Ascending aorta (tissue), 2 donors: ENCODE measurements around the gene ABRACL. TPM values are rescaled to one million over a fixed set of nuclear protein-coding genes. Genes with fewer than 3 reads are reported as not detected.

Experiments
- DNase-seq, 2 donors: peaks; one replicate each; pipeline ENCODE4 v3.0.0-alpha.2; 2019; ENCODE audit warnings: low spot score in 2 of 2
- H3K27ac ChIP-seq, 2 donors: fragments of 200-600 bp; sonication (generic); one replicate each; pipeline ENCODE4 v1.5.1; 2016 to 2017; ENCODE audit warnings: mild to moderate bottlenecking in 1 of 2
- H3K27me3 ChIP-seq: fragments of 200-600 bp; sonication (generic); one replicate; pipeline ENCODE4 v1.5.1; 2017
- H3K36me3 ChIP-seq, 2 donors: fragments of 200-600 bp; sonication (generic); one replicate each; pipeline ENCODE4 v1.5.1; 2016
- H3K4me1 ChIP-seq, 2 donors: fragments of 200-600 bp; sonication (generic); one replicate each; pipeline ENCODE4 v1.5.1; 2016 to 2017; ENCODE audit warnings: mild to moderate bottlenecking in 1 of 2
- H3K4me3 ChIP-seq, 2 donors: fragments of 200-600 bp; sonication (generic); one replicate each; pipeline ENCODE4 v1.5.1; 2016 to 2017; ENCODE audit warnings: mild to moderate bottlenecking in 1 of 2
- H3K9me3 ChIP-seq, 2 donors: fragments of 200-600 bp; sonication (generic); one replicate each; pipeline ENCODE4 v1.5.1; 2016
- intact Hi-C: fragments of 100-400 bp; cut with DNase I; formaldehyde crosslinking; loops from one replicate; pipeline ENCODE4 v1.15.1; 2023
- total RNA-seq: library from RNA; depleted of rRNA; stranded (reverse); fragments of >200 nt; gene quantifications from one replicate; pipeline ENCODE4 v1.1.0, GENCODE V29; 2016
- TF ChIP-seq, protein P1 (sequence below), 3 experiments: fragments of 200-600 bp in 2 of 3; fragments of 450-650 bp in 1 of 3; sonication (generic) in 2 of 3; IDR thresholded peaks; one replicate each; pipeline ENCODE4 v1.5.1; 2016 to 2019; ENCODE audit warnings: antibody characterized with exemption in 3 of 3, mild to moderate bottlenecking in 1 of 3, moderate library complexity in 1 of 3

Gene ABRACL
- total RNA-seq, 1 donor from 2014 or later, result 27.6 TPM

DNA sequence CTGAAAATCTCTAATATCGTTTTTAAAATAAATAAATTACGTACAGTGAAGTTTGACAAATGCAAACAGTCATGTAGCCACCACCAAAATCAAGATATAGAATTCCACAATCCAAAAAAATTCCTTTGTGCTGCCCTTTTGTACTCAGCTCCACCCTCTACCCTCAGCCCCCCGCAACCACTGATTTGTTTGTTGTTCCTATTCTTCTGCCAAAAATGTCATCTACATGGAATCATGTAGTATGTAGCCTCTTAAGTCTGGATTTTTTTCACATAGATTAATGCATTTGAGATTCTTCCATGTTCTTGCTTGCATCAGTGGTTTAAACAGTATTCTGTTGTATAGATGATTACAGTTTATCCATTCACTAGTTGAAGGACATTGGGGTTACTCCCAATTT, 32.0 kb upstream of the ABRACL start:
- DNase-seq, result no peak
- Histone ChIP-seq H3K4me1 (no peaks in the 10 kb centered on the region), H3K36me3 (no peaks in the 10 kb centered on the region), H3K9me3 (no peaks in the 10 kb centered on the region), H3K4me3 (no peak overlapping the region), H3K27ac (no peak overlapping the region), H3K27me3 (no peaks in the 10 kb centered on the region)
- intact Hi-C loops, result no loop called here
- TF ChIP-seq, protein P1, sequence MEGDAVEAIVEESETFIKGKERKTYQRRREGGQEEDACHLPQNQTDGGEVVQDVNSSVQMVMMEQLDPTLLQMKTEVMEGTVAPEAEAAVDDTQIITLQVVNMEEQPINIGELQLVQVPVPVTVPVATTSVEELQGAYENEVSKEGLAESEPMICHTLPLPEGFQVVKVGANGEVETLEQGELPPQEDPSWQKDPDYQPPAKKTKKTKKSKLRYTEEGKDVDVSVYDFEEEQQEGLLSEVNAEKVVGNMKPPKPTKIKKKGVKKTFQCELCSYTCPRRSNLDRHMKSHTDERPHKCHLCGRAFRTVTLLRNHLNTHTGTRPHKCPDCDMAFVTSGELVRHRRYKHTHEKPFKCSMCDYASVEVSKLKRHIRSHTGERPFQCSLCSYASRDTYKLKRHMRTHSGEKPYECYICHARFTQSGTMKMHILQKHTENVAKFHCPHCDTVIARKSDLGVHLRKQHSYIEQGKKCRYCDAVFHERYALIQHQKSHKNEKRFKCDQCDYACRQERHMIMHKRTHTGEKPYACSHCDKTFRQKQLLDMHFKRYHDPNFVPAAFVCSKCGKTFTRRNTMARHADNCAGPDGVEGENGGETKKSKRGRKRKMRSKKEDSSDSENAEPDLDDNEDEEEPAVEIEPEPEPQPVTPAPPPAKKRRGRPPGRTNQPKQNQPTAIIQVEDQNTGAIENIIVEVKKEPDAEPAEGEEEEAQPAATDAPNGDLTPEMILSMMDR (IDR thresholded peaks at IDR 0.05), result no peak

DNA sequence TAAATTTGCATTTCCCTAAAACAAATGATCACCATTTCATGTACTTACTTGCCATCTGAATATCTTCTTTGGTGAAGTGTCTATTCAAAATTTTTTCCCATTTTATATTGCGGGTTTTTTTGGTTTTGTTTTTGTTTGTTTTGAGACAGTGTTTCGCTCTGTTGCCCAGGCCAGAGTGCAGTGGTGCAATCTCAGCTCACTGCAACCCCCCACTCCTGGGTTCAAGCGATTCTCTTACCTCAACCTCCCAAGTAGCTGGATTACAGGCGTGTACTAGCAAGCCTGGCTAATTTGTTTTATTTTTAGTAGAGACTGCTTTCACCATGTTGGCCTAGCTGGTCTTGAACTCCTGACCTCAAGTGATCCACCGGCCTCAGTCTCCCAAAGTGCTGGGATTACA, 31.4 kb upstream of the ABRACL start:
- Histone ChIP-seq H3K4me3 (no peak overlapping the region), H3K36me3 (no peaks in the 10 kb centered on the region), H3K4me1 (no peaks in the 10 kb centered on the region), H3K27me3 (no peaks in the 10 kb centered on the region), H3K9me3 (no peaks in the 10 kb centered on the region), H3K27ac (no peak overlapping the region)
- TF ChIP-seq, protein P1 (IDR thresholded peaks at IDR 0.05), result no peak
- no peak for DNase-seq
- intact Hi-C loops, result no loop called here

DNA sequence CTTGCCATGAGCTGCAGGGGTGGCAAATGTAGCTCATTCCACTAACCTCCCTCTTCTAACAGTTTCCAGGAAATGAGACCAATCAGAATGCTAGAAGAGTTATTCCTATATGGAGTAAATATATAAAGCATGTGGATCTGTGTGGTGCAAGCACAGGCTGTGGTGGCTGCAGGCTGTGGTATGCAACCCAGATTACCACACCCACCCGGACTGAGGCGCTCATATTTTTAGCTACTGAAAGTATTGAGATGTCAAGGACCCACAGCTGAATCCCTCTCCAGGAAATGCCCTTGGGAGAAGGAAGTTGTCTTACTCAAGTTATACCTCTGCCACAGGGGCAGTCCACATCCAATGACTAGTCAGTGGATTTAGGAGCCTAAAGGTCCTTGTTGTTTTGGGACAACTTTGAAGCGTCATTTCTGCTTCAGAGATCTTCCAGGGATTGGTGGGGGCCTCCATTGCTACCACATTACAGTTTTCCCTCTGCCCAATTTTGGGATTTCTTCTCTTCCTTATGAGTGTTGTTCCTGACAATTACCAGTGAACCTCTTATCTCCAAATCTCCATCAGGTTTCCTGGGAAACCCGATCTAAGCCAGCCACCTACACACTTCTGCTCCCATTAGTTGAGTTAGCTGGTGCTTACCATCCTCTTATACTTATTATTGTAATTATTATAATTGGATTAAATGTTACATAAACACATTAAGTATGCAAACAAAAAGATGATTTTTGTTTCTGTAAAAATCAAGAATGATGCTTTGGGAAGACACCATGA, 28.4 kb upstream of the ABRACL start:
- Histone ChIP-seq H3K36me3 (no peaks in the 10 kb centered on the region), H3K27ac (no peak overlapping the region), H3K4me1 (no peaks in the 10 kb centered on the region), H3K4me3 (no peak overlapping the region), H3K9me3 (no peaks in the 10 kb centered on the region), H3K27me3 (no peaks in the 10 kb centered on the region)
- intact Hi-C loops, result no loop called here
- TF ChIP-seq, protein P1 (IDR thresholded peaks at IDR 0.05), result no peak
- DNase-seq, result no peak

DNA sequence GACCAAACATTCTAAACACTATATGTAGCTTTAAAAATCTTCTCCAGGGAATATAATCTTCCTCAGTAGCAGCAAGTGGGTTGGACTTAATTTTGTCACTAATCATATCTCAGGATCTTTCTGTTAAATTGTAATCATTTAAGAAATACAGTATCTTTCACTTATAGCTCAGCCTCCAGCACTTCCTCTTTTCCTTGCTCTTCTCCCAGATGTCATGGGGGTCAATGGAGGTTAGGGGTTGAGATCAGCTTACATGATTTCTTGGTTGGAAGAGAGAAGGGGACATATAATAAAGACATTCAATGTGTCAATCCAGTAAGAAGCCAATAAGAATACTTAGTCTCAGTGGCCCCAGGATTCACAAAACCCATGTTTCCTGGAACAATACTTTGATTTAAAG, 24.8 kb upstream of the ABRACL start:
- intact Hi-C loops, result no loop called here
- H3K4me3 ChIP-seq, result no peak overlapping the region
- H3K27me3 ChIP-seq, result no peaks in the 10 kb centered on the region
- no peaks in the 10 kb centered on the region for H3K4me1 ChIP-seq
- DNase-seq, result no peak
- no peak overlapping the region for H3K27ac ChIP-seq
- TF ChIP-seq, protein P1 (IDR thresholded peaks at IDR 0.05), result no peak
- H3K36me3 ChIP-seq, result no peaks in the 10 kb centered on the region
- H3K9me3 ChIP-seq, result no peaks in the 10 kb centered on the region

DNA sequence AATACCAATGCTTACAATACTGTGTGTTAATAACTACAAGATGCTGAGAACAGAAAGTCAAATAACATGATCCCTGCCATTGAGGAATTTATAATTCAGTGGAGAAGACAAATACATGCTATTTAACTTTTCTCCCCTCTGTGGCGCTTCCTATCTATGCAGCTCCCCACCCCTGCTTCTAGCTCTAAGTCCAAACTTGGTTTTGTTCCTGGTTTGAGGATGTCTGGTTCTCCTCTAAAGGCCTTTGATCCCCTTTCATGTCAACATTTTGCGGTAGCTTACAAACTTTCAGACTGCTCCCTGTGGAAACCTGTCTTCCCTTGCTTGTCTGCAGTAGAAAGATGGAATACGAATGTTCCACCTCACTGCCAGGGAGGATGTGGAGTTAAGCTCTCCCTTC, 22.1 kb upstream of the ABRACL start:
- intact Hi-C loops, result no loop called here
- TF ChIP-seq, protein P1 (IDR thresholded peaks at IDR 0.05), result no peak
- no peak for DNase-seq
- Histone ChIP-seq H3K27ac (no peak overlapping the region), H3K36me3 (no peaks in the 10 kb centered on the region), H3K9me3 (no peaks in the 10 kb centered on the region), H3K4me3 (no peak overlapping the region), H3K27me3 (no peaks in the 10 kb centered on the region), H3K4me1 (no peaks in the 10 kb centered on the region)
